Activated B cell treated with CpG ODN at 0.5 μM for 24 hours (primary cell): ENCODE measurements around the gene NPEPL1. TPM values are rescaled to one million over a fixed set of nuclear protein-coding genes. Genes with fewer than 3 reads are reported as not detected.

Experiments
- ATAC-seq: fragments of 200-7000 bp; cut with Tn5 transposase; one replicate; pipeline ENCODE4 v1.10.0; 2021; ENCODE audit warnings: low read depth, mild to moderate bottlenecking, moderate library complexity
- CTCF ChIA-PET: fragments of 350-600 bp; sonication (Branson Sonifier 250); formaldehyde crosslinking; loops from one replicate; lab custom pipeline; 2021; ENCODE audit warnings: antibody characterized with exemption; lab: Charles Lee
- POLR2A ChIA-PET: fragments of 350-600 bp; sonication (Branson Sonifier 250); formaldehyde crosslinking; loops from one replicate; lab custom pipeline; 2021; ENCODE audit warnings: antibody characterized with exemption; lab: Charles Lee
- DNase-seq: peaks from one replicate; pipeline ENCODE4 v3.0.0; 2022
- H3K27ac Mint-ChIP-seq: one replicate; pipeline ENCODE4 v1.8.0; 2020; ENCODE audit warnings: mixed read lengths
- H3K27me3 Mint-ChIP-seq: one replicate; pipeline ENCODE4 v1.8.0; 2021; ENCODE audit warnings: mixed read lengths
- H3K36me3 Mint-ChIP-seq: one replicate; pipeline ENCODE4 v1.8.0; 2021; ENCODE audit warnings: low read depth, mixed read lengths
- H3K4me1 Mint-ChIP-seq: one replicate; pipeline ENCODE4 v1.8.0; 2021; ENCODE audit warnings: mixed read lengths
- H3K4me3 Mint-ChIP-seq: one replicate; pipeline ENCODE4 v1.8.0; 2020; ENCODE audit warnings: mild to moderate bottlenecking, mixed read lengths
- H3K9me3 Mint-ChIP-seq: one replicate; pipeline ENCODE4 v1.8.0; 2020; ENCODE audit warnings: mixed read lengths
- intact Hi-C: fragments of 100-400 bp; cut with micrococcal nuclease; formaldehyde crosslinking; loops from one replicate; pipeline ENCODE4 v1.15.1; 2024
- total RNA-seq: library from RNA; stranded (reverse); gene quantifications from 2 replicates; pipeline ENCODE4 v1.2.3, GENCODE V29; 2022
- TF ChIP-seq, protein P1 (sequence below): fragments of 200-600 bp; IDR thresholded peaks from one replicate; pipeline ENCODE4 v1.8.0; 2022; ENCODE audit warnings: antibody characterized with exemption, mild to moderate bottlenecking

The NPEPL1 gene
- total RNA-seq, 1 donor from 2014 or later = 21.5 TPM

GRCh38 chr20:58706975-58707681 lies 14.5 kb downstream of the NPEPL1 start:
- ChIA-PET POLR2A (no interaction called here), CTCF (no interaction called here)
- DNase-seq (peak; percentile 12), ATAC-seq (no peak)
- H3K4me1 Mint-ChIP-seq = no peaks in the 10 kb centered on the region
- H3K4me3 Mint-ChIP-seq = no peak overlapping the region
- H3K36me3 Mint-ChIP-seq = peaks cover 30% of the 10 kb centered on the region
- no peaks in the 10 kb centered on the region for H3K27me3 Mint-ChIP-seq
- TF ChIP-seq, protein P1, sequence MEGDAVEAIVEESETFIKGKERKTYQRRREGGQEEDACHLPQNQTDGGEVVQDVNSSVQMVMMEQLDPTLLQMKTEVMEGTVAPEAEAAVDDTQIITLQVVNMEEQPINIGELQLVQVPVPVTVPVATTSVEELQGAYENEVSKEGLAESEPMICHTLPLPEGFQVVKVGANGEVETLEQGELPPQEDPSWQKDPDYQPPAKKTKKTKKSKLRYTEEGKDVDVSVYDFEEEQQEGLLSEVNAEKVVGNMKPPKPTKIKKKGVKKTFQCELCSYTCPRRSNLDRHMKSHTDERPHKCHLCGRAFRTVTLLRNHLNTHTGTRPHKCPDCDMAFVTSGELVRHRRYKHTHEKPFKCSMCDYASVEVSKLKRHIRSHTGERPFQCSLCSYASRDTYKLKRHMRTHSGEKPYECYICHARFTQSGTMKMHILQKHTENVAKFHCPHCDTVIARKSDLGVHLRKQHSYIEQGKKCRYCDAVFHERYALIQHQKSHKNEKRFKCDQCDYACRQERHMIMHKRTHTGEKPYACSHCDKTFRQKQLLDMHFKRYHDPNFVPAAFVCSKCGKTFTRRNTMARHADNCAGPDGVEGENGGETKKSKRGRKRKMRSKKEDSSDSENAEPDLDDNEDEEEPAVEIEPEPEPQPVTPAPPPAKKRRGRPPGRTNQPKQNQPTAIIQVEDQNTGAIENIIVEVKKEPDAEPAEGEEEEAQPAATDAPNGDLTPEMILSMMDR = no peak
- no peaks in the 10 kb centered on the region for H3K9me3 Mint-ChIP-seq
- intact Hi-C loops = no loop called here
- no peak overlapping the region for H3K27ac Mint-ChIP-seq

- H3K9me3 Mint-ChIP-seq = no peaks in the 10 kb centered on the region
- DNase-seq (no peak), ATAC-seq (no peak)
- intact Hi-C loops = no loop called here
- POLR2A ChIA-PET = no interaction called here
- TF ChIP-seq, protein P1 = no peak
- no peak overlapping the region for H3K27ac Mint-ChIP-seq
- H3K4me1 Mint-ChIP-seq = peaks cover 3% of the 10 kb centered on the region
- H3K27me3 Mint-ChIP-seq = no peaks in the 10 kb centered on the region
- CTCF ChIA-PET = no interaction called here
- no peak overlapping the region for H3K4me3 Mint-ChIP-seq
- peaks cover 26% of the 10 kb centered on the region for H3K36me3 Mint-ChIP-seq
These were observed 15.2 kb downstream of the NPEPL1 start for GRCh38 chr20:58707770-58708169.

DNA sequence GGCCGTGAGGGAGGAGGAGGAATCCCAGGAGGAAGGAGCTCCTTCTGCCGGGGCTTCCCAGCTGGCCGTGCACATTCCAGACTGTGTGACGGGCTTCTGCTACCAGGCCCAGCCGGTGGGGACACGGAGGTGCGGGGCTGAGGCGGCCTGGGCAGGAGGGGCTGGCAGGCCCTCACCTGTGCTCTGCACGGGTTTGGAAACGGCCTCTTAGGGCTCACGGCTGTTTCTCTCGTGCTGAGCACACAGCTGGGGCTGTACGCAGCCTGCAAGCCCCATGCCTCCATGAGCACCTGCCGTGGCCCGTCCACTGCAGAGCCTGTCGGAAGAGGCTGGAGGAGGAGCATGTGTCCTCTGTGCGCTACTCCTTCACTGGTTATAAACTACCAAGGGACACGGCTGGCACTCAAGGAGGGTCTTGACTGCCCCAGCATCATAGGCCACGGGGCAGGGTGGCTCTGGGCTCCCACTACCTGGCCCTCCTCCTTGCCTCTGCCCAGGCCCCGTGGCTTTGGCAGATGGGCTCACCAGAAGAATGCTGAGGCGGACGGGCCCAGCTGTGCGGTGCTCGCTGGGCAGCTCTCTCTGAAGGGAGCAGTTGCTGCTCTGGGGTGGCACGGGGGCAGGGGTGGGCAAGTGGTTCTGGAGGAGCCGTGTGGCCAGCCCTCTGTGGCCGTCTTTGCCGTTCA lies 15.8 kb downstream of the NPEPL1 start:
- H3K27me3 Mint-ChIP-seq = no peaks in the 10 kb centered on the region
- H3K27ac Mint-ChIP-seq = no peak overlapping the region
- intact Hi-C loops = no loop called here
- no peaks in the 10 kb centered on the region for H3K9me3 Mint-ChIP-seq
- POLR2A ChIA-PET = no interaction called here
- TF ChIP-seq, protein P1 = no peak
- CTCF ChIA-PET = no interaction called here
- no peak overlapping the region for H3K4me3 Mint-ChIP-seq
- ATAC-seq (no peak), DNase-seq (peak; percentile 8)
- peaks cover 20% of the 10 kb centered on the region for H3K36me3 Mint-ChIP-seq
- peaks cover 3% of the 10 kb centered on the region for H3K4me1 Mint-ChIP-seq

DNA sequence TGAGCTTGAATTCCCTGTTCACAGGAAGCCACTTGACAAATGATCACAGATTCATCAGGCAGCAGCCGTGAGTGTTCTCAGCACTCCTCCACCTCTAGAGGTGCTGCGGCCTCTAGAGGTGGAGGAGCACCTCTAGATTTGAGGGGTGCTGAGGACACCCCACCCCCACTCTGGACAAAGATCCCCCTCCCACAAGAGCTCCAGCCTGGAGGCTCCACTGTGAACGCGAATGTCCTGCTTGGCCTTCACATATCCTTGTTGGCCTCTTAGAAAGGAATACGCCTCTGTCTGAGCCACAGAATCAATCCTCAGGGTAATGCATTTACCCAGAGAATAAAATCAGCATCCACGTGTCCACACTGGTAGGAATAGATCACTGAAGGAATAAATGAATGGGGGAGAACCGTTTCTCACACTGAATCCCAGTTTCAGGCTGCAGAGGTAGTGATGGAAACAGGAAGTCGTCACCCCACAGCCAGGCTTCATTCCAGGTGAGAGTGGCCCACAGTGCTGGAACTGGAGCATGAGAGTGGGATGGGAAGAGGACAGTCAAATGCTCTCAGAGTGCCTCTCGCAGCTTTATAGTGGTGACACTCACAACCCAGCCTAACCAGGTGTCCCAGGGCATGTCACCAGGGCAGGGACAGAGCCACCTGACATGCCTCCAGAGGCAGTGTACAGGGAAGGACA lies 16.6 kb downstream of the NPEPL1 start:
- DNase-seq (no peak), ATAC-seq (no peak)
- CTCF ChIA-PET = no interaction called here
- intact Hi-C loops = no loop called here
- no peak overlapping the region for H3K4me3 Mint-ChIP-seq
- no peak overlapping the region for H3K27ac Mint-ChIP-seq
- POLR2A ChIA-PET = no interaction called here
- H3K9me3 Mint-ChIP-seq = no peaks in the 10 kb centered on the region
- H3K4me1 Mint-ChIP-seq = peaks cover 3% of the 10 kb centered on the region
- H3K36me3 Mint-ChIP-seq = peaks cover 12% of the 10 kb centered on the region
- TF ChIP-seq, protein P1 = no peak
- H3K27me3 Mint-ChIP-seq = no peaks in the 10 kb centered on the region

DNA sequence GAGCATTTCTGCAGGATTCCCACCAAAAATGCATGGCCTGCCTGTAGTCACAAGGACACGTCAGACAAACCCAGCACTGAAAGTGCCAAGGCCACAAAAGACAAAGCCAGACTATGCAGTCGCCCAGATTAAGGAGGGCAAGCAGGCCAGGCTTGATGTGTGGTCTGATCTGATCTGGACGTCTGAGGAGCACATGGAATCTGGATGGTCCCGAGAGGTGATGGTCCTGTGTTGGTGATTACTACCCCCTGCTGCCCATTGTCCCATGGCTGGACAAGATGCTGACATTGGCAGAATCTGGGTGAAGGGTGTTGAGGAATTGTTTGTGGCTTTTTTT lies 17.1 kb downstream of the NPEPL1 start:
- ATAC-seq (no peak), DNase-seq (no peak)
- POLR2A ChIA-PET = no interaction called here
- CTCF ChIA-PET = no interaction called here
- intact Hi-C loops = no loop called here
- H3K27ac Mint-ChIP-seq = no peak overlapping the region
- H3K4me1 Mint-ChIP-seq = peaks cover 3% of the 10 kb centered on the region
- no peaks in the 10 kb centered on the region for H3K27me3 Mint-ChIP-seq
- H3K9me3 Mint-ChIP-seq = no peaks in the 10 kb centered on the region
- H3K36me3 Mint-ChIP-seq = peaks cover 9% of the 10 kb centered on the region
- no peak overlapping the region for H3K4me3 Mint-ChIP-seq
- TF ChIP-seq, protein P1 = no peak
